GM18526 (cell line): Measurements from ENCODE around the gene JTB.

Experiments
- POLR2A ChIP-seq: IDR thresholded peaks from 3 replicates; pipeline ENCODE4 v1.6.1; 2011; ENCODE audit not compliant: insufficient read length; ENCODE audit errors: extremely low read depth

The JTB gene

DNA sequence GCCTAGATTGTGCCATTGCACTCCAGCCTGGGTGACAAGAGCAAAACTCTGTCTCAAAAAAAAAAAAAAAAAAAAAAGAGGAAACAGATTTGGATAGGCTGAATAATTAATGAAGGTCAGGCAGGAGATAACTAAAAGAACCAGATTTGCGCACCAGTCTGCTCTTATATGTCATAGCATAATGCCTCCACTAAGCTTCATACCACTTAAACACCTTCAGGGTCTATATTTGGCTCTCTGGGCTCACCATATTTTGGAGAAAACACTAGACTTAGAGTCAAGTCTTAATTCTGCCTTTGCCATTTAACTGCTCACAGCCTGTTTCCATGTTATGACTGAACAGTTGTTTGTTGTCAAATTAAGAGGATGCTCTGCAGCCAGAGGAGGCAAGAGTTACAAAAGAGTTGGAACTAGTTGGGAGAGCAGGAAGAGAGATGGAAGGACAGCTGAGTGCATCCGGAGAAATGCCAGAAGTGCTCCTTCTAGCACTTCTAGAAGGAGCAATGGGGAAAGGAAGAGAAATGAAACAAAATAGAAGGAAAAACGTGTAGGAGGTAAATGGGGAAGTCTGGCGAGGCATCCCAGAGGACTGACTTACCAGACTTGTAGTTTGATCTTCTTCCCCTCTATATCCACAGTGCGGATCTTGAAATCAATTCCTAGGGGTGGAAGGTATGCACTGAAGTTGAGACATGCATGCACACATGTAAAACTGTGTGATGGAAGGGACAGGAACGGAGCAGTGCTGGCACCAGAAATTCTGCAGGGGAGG is 6.8 kb upstream of the JTB start:
- TF ChIP-seq POLR2A, result no peak

DNA sequence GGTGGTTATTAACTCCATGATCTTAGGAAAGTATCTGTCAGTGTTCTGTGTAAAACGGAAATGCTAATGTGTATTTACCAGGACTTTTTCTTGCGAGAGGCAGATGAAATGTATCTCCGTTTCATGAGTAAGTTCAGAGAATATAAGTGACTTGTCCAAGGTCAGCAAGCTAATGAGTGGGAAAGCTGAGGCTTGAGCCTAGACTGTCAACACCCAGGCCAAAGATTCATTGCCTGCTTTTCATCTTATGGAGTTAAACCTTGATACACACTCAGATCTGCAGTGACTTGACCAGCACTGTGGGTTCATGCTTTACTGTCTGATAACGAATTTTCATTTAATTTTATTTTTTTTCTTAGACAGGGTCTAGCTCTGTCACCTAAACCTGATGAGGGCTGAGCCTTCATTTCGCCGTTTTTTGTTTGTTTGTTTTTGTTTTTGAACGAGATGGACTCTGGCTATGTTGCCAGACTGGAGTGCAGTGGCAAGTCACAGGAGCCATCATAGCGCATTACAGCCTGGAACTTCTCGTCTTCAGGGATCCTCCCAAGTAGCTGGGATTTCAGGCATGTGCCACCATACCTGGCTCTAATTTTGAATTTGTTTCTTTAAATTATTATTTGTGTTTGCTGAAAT is 918 bp upstream of the JTB start:
- TF ChIP-seq POLR2A, result no peak

- no peak for TF ChIP-seq POLR2A
These were observed 640 bp downstream of the JTB start for GRCh38 chr1:153976819-153977249.

DNA sequence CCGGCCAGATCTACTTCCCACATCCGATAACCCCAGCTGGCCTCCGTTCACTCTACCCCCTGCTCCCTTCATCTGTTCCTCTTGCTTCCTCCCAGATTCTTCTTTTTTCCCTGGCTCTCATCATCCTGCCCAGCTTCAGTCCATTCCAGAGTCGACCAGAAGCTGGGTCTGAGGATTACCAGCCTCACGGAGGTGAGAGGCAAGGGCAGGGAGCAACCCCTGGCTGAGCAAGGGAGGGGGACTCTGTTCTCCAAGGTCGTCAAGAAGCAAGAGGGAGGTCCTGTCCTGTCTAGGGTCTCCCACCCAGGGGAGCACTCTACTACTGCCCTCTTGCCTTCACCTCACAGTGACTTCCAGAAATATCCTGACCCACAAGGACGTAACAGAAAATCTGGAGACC is 3.9 kb downstream of the JTB start:
- no peak for TF ChIP-seq POLR2A

DNA sequence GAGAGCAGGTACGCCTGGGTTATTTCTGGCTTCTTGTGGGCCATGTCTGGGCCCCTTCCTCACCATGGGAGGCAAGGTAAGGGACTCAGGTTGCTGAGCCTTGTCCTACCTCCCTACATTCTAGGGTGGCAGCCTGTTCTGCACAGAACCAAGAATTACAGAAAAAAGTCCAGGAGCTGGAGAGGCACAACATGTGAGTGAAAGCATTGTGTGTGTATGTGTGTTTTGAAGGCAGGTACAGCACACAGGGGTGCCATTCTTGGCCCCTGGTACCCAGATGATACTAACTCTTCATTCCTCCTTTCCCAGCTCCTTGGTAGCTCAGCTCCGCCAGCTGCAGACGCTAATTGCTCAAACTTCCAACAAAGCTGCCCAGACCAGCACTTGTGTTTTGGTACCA is 4.4 kb downstream of the JTB start:
- TF ChIP-seq POLR2A, result no peak

DNA sequence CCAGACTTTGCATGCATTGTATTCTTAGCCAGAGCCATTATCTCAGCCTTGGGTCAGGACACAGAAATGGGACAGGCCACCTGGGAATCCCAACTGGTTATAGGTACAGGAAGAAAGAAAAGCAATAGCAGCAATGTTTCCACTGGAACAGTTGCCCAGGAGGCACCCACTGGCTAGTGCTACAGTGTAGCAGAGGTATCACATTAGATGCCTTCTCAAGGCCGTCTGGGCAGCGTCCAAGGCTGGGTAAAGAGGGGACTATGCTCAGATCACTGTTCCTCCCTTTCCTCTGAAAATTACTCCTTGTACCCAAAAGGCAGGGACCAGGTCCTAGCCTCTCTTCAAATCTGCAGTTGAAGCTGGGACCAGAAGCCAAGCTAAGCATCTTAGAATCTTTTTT is 7.1 kb downstream of the JTB start:
- TF ChIP-seq POLR2A, result no peak

DNA sequence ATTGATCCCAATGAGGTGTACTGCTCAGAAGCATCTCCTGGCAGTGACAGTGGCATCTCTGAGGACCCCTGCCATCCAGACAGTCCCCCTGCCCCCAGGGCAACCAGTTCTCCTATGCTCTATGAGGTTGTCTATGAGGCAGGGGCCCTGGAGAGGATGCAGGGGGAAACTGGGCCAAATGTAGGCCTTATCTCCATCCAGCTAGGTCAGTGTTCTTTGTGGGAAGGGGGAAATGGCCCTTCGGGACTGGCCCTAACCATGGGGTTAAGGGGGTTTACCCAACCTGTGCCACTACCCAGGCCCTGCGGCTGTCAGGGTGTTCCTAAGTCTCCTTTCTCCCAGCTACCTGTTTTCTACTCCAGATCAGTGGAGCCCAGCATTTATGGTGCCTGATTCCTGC is 8.5 kb downstream of the JTB start:
- no peak for TF ChIP-seq POLR2A

DNA sequence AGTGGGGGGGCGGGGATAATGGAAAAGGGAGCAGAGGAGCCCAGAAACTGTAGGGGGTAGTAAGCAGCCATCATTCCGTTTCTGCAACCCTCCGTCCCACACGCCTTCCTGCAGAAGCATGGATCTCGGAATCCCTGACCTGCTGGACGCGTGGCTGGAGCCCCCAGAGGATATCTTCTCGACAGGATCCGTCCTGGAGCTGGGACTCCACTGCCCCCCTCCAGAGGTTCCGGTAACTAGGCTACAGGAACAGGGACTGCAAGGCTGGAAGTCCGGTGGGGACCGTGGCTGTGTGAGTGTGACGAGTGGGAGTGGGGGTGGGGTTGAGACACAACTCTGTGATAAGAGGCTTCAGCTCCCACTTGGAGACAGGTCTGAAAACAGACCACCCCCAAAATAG is 9.1 kb downstream of the JTB start:
- no peak for TF ChIP-seq POLR2A

GRCh38 chr1:153968000-153968363 is 9.5 kb downstream of the JTB start:
- no peak for TF ChIP-seq POLR2A

DNA sequence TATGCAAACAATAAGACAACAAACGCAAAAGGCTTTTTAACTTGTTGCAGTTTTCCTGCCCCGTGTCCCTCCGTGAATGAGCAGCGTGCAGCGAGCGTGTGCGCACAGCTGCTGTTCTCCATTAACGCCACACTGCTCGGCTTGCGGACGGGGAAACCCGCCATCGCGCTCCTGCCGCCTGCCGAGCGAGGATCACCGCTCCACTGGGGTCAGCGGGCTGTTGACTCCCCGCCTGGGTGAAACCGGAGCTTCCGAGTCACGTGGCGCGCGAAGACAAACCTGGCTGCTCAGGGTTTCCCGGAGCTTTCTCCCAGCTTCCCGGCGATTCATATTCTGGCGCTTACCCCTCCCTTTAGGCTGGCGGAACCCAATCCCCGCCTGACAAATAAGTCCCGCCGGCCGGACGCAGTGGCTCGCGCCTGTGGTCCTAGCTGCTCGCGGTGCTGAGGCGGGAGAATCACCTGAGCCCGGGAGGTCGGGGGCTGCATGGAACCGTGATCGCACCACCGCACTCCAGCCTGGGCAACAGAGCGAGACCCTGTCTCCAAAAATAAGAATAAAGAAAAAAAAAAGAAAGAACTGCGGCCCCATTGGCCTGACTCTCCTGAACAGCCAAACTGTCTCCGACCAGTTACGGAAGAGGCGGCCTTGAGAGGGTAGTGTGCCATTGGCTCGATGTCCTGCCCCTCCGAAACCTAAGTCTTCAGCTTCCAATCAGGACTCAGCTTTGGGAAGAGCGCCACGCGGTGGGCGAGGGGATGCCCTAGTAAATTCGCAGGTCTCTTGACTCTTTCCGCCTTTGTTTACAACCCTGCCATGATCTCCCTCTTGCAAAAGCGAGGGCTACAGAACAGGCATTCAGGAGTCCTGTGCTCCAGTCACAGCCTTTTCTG is 10.1 kb downstream of the JTB start, which contains the start of gene CREB3L4:
TSS of gene CREB3L4 (plus strand) at position 796 of the 893 bp plus-strand sequence. CDS start 624 bp downstream, outside the sequence.
- TF ChIP-seq POLR2A, result peak; percentile 72

- TF ChIP-seq POLR2A, result no peak
These were observed 13.6 kb downstream of the JTB start for GRCh38 chr1:153963850-153964331.

DNA sequence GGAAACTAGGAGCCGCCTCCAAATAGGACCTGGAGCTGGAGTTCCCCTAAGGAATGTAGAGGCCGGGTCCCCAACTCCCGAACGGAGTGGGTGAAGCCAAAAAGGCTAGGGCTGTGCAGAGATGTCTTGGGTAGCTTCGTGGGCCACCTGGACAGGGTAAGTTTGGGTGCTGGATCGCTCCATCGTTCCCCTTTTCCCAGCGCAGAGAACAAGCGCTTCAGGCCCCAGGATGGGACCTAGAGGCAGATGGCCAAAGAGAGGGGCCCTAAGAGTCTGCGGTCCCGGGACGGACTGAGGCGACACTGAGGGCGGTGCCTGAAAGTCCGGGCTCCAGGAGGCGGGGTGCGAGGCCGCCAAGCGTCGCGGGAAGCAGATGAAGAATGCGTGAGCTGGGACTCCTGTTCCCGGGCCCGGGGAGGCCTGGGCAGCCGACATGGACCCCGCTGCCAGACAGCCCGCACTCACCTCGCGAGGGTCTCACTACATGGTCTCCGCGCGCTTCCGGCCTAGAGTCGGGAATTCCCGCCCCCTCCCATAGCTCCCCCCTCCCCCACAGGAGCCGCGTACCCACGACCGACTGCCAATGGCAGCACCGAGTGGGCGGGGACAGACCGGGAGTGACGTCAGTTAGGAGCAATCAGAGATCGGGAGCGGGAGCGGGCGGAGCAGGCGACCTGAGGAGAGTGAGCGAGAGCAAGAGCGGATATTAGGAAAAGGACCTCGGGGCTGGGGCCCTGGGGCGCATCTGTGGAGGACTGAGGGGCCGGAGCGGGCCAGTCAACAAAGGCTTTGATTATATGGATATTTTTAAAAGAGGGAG is 14.2 kb downstream of the JTB start, which contains the start of gene SLC39A1:
TSS of gene SLC39A1 (minus strand) at position 508 of the 820 bp plus-strand sequence. CDS start 822 bp downstream, outside the sequence.
- TF ChIP-seq POLR2A, result peak; percentile 73

DNA sequence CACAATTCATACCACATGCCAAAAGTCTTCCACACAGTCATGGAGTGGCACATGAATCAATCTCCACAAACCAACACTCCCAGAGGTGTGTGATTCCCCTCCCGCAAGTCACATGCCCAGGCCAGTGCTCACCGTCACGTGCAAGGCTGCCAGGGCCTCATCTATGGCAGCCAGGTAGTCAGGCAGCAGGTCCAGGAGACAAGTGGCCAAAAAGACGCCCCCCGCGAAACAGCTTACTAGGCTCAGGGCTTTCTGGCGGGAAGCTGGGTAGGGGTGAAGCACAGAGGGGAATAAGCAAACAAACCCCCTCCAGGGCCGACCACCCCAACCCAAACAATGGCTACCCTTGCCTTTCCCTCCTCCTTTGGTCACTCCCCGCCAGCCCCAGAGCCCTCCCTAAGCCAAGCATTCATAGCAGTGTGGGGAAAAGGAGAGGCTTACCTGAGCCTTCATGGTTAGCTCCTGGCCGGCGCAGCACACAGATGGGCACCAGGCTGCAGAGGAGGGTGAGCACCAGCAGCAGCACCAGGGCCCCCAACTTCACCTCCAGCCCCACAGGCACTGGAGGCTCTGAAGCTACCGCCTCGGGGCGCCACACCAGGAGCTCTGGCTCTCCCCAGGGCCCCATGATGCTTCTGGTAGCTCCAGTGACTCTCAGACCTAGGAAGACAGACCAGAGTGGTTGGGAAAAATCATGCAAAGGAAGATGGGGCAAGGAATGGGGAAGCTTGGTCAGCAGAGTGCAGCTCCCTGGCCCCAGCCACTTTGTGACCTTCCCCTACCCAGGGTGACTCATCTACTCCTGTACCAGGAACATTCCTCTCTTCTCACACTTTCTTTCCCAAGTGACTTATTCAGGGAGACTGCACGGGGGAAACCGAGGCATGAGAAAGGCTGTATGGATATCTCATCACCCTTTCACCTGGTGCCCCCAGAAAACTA is 15.1 kb downstream of the JTB start:
- no peak for TF ChIP-seq POLR2A
